HG03521 (cell line): ENCODE measurements around the gene TGFBR3.

Experiments used
- ATAC-seq: cut with Tn5 transposase; IDR thresholded peaks from one replicate; pipeline ENCODE4 v1.9.1; 2021; ENCODE audit warnings: mild to moderate bottlenecking, moderate library complexity; ENCODE audit not compliant: unreplicated experiment

Gene TGFBR3

DNA sequence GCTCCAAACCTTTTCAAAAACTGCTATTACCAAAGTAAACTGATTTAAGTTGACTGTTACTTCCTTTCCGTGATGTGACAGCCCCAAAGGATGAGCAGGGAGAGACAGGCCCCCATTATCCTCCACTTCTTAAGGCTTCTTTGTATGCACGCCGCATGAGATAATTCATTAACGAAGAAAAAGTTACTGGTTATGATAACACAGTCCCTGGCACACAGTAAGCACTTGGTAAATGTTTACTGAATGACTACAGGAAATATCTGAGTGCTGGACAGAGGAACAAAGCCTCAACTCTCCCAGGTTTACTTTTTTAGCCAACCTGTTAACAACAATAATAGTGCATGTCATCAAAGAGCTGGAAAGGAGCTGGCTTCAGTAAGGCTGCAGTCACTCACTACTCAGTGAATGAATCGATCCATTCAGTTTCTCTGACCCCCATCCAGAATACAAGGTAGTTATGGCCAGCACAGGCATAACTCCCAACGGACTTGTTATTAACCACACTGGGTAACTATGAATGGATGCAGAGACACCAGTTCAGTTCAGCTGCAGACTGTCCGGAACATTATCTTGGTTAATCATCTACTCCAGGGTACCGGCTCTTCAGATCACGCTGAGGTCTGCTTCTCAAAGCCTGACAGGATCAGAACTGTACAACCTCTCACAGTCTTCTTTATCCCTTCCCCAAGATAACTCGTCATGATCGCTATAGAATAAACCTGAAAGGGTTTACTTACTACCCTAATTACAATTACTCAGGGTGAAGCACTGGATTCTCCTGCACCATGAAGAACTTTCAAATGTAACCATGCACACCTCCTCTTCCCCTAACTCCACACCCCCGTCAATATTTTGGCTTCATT lies 58.3 kb downstream of the TGFBR3 start:
- ATAC-seq = no peak

DNA sequence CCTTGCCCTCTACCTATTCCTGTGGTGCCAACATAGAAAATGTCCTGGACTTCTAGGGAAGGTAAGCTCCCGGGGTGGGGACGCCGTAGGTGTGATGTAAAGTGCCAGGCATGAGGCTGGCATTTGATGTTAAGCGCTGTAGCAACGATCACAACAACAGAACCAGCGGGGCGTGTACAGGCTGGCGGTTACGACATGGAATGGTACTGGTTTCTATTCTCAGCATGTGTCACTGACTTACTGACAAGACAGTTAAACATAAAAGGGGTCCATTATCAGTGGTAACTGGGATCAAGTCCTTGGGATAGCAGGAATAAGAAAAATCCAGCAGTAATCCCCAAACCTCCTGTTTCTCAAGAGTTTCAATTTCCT lies 58.9 kb downstream of the TGFBR3 start:
- ATAC-seq = no peak

DNA sequence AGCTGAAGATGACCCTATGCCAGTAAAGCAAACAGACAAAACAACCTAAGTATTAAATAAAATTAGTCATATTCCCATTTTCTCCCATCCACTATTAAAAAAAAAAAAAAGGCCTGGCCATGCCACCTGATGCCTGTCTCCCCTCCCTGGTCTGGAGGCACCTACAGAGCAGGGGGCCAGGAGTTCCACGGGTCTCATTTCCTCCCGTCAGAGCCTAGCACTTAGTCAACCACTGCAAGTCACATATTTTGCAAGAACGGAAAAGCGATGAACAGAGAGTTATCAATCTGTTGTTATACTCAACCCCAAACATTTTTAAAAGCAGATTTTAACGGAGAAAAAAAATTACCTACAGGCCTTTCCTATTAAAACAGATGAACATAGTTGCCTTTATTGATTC lies 59.3 kb downstream of the TGFBR3 start:
- no peak for ATAC-seq

DNA sequence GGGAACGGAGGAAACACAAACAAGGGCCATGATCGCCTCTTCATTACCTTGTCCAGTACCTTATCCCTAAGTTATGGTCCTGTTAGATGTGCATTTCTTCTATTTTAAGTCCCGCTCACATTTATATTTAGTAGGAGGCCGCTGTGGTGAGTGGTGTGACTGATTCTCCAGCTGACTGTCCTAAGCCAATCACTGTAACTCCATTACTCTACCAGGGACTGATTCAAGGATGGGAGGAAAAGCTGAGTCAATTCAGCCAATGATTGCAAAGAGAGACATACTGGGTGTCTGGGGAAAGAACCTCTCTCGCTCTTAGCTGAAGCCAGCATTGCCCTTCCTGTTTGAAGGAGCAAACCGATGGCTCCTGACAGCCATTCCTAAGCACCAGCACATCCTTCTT lies 59.7 kb downstream of the TGFBR3 start:
- ATAC-seq = no peak

DNA sequence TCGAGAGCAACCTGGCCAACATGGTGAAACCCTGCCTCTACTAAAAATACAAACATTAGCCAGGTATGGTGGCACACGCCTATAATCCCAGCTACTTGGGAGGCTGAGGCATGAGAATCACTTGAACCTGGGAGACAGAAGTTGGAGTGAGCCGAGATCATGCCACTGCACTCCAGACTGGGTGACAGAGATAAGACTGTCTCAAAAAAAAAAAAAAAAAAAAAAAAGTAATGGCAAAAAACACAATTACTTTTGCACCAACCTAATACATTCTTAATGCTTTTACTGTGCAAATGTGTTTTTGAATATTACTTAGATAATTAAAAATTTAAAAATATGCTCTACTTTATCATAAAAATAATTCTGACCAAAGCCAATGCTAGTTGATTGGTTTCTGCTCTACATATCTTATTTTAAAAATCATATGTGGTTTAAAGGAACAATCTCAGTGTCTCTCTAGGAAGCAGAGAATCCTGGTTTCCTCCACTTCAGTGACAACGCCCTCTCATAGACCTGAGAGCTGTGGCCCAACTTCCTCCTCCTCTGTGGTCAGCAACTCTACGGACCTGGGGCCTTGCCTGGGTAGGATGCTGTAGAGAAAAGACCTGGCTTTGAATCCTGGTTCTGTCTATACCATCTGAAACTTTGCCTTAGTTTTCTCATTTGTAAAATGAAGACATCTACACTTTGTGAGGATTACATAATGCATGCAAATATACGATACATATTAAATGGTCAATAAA lies 64.7 kb downstream of the TGFBR3 start:
- ATAC-seq = no peak

DNA sequence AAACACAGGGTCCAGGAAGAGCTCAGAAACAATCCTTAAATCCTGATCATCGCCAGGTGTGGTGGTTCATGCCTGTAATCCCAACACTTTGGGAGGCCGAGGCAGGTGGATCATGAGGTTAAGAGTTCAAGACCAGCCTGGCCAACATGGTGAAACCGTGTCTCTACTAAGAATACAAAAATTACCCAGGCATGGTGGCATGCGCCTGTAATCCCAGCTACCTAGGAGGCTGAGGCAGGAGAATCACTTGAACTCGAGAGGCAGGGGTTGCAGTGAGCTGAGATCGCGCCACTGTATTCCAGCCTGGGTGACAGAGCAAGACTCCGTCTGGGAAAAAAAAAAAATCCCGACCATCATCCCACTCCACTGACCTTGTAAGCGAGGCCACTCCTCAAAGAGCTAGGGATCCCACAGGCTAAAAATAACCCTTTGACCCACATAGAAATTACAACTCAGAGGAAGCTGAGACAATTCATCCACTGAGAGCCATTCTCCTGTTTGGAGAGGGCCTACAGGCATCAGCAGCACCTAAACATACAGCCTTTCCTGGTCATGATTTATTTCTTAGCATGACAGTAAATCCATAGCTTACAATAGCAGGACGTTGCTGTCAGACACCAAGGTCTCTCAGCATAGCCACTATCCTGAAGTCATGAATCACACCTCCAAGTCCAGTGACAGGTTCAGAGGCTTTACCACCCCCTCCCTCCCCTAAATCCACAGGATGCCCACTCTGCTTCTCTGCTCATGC lies 66.7 kb downstream of the TGFBR3 start:
- no peak for ATAC-seq

DNA sequence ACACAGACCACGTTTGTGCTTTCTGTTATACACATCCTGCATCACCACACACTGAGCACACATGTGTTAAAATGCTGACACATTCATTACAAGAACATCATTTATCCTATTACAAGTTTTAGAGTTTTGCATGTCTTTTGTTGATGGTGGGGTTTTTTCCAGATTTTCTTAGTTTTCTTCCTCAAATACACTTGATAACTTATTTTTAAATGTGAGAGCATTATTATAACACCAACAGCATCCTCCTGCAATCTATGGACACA lies 67.3 kb downstream of the TGFBR3 start:
- ATAC-seq = no peak

DNA sequence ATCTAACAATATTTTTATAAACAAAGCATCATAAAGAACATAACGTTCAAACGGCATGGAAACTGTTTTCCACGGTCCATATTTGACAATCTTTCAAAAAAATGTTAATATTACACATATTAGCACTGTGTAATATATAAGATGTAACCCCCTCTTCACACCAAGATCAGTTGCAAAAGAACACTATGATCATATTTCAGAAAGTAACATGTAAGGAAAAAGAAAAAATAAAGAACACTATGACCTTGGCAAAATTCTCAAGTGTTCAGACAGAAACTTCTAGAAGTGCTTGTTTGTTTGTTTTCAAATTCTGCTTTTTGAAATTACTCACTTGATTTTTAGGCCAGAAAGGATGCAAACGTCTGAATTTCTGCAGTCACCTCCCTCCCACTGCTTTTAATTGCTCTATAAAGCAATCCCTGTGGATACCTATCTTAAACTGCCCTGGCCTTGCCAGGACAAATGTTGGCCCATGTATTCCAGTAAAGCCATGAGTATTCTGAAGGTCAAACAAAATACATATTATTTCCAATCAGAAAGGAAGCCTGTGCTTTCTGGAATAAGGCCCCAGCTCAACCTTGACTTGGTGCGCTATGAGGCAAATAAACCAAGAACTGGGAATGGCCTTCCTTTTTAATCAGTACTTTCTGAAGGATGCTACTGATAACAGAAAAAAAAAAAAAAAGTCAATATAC lies 68.6 kb downstream of the TGFBR3 start:
- ATAC-seq = no peak

DNA sequence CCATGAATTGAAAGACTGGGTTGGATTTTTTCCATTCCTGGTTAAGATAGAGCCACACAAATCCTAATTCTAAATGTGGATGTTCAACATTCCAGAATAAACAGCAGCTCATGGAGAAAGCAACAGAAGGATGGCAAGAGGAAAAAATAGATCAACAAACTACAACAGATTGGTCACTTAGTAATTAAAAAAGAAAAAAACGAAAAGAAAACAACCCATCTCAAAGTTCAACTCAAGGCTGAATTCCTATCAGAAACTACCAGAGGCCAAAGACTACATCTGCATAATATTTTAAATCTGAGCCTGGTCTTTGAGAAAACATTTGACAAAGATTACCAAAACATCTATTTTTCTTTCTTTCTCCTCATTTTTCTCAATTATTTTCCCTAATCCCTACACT lies 69.9 kb downstream of the TGFBR3 start:
- ATAC-seq = no peak

DNA sequence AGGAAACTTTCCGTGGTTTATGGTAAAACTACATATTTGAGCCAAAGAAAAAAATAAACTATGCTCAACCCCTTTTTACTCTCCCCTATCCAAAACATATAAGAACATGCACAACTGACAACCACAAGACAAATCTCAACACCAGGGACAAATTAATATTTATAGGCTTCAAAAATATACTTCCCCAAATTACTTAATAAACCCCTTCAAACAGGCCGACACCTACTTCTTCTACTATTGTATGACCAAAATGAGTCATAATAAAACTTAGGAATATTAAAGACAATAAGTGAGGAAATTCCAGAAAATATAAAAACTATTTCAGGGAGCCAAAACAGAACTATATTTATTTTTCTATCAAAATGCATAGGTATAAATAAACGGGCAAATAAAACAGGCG lies 71.5 kb downstream of the TGFBR3 start:
- no peak for ATAC-seq

DNA sequence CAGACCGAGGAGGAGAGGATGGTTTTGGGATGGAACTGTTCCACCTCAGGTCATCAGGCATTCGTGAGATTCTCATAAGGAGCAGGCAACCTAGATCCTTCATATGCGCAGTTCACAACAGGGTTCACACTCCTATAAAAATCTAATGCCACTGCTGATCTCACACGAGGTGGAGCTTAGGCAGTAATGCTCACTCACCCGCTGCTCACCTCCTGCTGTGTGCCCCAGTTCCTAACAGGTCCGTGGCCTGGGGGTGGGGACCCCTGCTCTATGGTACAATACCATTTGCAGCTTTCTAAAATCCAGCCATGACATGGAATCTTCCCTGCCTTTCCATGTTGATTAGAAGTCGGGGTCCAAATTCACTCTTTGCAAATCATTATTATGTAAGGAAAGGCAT lies 72.1 kb downstream of the TGFBR3 start:
- no peak for ATAC-seq

DNA sequence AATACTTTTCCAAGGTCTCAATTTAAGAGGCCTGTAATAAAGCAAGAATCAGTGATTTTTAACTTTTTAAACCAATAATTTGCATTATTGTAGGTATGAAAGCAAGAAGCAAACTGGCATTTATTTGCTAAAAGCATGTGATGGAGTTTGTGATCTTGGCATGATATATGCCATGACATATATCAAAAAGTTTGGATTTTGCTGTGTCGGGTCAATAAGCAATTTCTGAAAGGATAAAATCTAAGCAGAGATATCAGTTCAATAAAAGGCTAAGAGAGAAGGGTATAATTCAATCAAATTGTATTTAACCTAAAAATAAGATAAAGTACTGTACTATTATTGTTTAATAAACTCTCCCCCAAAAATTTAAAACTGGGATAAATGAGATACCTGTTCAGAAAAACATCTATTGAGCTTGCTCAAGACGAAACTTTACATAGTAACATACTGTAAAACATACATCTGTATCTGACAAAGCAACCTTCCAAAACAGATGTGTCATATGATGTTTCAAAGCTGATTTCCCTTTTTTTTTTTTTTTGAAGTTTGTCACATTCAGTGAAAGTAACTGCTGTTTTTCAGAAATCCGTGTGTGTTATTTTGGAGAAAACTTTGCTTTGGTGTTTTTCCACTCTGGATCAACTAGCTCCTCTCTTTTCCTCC lies 74.5 kb downstream of the TGFBR3 start:
- no peak for ATAC-seq

DNA sequence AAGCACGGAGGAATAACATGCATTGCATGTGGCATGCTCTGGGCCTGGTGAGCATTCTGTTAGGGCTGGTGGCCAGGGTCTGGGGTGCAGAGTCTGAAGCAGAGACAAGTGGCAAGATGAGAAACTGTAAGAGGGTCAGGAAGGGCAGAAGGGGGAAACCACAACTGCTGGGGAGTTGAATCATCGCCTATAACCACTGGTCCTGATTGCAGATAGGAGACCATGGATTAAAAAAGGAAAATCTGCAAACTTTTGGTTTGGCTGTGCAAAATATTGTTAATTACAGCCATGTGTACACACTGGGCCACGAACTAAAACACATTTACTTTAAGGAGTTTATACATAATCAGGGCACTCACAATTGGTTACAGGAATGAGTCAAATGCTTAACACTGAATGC lies 76.6 kb downstream of the TGFBR3 start:
- ATAC-seq = no peak

DNA sequence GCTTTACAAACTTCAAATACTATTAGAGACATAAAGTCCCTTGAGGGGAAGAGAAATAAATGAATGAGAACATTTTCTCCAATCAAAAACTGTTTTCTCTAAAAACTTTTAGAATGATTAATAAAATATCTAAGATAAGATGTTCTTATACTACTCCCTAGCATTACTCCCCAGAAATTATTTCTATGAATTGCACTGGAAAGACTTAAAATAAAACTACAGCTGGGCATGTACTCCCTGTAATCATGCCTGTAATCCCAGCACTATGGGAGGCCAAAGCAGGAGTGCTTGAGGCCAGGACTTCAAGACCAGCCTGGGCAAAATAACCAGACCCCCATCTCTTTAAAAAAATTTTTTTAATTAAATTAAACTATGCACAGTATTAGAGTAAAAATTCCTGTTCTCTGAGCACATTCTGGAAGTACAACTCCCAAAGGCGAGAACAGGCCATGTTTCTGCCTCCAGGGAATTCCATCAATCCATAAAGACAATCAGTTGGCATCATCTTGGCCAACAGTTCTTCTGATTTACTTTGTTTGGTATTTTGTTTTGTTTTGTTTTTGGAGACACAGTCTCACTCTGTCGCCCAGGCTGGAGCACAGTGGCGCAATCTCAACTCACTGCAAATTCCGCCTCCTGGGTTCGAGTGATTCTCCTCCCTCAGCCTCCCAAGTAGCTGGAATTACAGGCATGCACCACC lies 77.9 kb downstream of the TGFBR3 start:
- ATAC-seq = no peak

DNA sequence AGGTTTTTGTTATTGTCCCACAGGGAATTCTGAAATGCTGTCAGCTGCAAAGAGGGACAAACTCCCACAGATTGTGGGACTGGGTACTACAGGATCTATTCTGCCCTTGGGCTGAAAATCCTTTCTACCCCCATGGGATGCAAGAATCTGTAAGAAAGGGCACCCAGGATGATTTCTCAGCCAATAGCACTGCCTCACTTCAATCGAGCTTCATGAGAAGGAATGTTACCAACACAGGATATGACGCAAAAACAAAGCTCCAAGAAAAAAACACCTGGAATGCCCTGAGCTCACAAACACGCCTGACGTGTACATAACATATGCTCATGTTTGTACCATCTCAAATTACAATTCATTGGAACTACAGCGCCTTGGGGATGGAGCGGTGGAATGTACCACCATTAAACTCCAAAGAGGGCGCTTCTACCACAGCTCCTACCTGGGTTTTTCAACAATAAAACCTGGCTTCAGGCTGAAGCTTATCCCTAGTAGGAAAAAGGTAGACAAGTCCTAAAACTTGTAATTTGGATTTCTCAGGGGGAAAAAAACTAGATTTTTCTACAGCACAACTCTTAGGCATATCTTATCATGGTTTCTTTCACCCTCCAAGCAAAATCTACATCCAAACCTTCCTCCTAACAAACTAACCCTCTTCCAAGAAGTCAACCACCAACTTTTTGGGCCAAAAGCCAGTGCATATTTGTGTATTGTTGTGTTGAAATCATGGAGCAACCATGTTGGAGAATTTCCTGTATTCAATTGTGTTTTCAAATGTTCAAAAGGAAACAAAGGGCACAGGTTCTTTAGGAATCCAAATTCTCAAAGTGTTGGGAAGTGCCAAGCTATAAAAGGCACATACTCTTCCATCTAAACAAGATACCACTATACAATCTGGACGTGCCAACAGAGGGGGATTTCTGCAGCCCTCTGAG lies 78.9 kb downstream of the TGFBR3 start:
- no peak for ATAC-seq

DNA sequence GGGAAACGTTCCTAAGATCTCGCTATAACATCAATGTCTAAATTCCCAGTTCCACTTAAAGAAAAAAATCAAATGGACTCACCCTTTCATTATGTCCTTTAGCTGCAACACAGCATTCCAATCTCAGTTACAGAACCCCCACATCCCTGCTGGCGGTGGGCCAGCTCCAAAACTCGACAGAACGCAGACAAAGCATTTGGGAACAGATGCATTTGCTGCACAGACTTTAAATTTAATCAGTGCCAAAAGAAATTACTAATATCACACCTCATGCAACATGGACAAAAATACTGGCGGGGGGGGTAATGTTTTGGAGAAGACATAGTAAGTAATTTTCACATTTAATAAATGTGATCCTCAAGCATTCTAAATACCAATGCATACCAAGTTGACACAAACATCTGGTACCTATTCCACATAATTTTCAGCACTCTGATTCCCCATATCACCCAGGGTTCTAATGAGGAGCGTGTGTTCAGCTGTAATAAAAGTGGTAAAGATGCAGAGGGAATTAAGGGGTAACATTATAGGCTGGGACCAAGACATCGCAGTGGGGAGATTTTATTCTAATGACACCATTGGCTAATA lies 79.7 kb downstream of the TGFBR3 start:
- no peak for ATAC-seq

DNA sequence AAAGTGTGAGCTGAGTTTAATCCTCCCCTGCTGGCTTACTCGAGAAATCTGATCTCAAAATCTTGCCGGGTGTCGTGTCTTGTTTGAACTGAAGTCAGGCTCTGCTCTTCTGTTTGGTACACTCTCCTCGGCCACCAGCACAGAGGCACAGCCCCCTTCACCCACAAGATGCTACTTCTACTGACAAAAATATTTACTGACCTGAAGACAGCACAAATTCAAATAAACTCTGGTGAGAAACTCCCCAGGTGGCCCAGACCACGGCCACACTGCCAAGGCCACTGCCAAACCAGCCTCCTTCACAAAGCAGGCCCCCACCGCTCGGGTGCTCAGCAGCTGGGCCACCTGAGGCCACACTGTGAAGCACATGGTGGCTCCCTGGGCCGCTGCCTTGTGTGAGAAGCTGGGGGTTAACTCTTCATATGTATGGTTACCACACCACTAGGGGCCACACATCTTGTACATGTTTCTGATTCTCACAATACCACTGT lies 80.6 kb downstream of the TGFBR3 start:
- no peak for ATAC-seq

DNA sequence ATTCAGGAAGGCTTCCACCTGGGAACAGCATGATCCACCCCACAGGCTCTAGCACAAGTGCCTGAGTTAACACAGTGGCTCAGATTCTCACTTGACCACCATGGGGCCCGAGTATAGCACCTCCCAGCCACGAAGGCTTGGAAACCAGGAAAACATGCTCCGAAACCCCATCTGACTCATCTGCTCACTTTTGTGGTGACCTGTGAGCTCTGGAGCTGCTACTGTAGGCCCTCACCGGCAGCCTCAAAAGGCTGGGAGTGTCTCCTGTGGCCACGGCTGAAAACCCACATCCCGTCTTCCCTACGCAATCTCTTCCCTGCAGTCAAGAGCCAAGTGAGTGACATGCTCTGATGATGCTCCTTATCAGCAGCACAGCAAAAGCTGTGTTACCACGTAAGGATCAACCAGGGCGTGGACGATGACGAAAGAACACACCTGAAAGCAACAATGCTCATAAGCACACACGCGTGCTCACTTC lies 81.4 kb downstream of the TGFBR3 start:
- ATAC-seq = peak; percentile 26
